Mesendoderm (in vitro differentiated cells): ENCODE data around the gene MFF.

Source experiments
- DNase-seq: peaks from one replicate; pipeline ENCODE4 v3.0.0; 2013
- H2AK5ac ChIP-seq: 2 replicates; pipeline ENCODE4 v1.6.1; 2013; ENCODE audit warnings: low read length, inconsistent platforms
- H2BK120ac ChIP-seq: 2 replicates; pipeline ENCODE4 v1.6.1; 2013; ENCODE audit warnings: low read depth, mild to moderate bottlenecking, low read length, moderate library complexity, mixed read lengths
- H2BK15ac ChIP-seq: replicated peaks from 2 replicates; pipeline ENCODE4 v1.6.1; 2013; ENCODE audit warnings: low read depth, mild to moderate bottlenecking, moderate library complexity
- H2BK5ac ChIP-seq: 2 replicates; pipeline ENCODE4 v1.6.1; 2013; ENCODE audit warnings: low read length, inconsistent platforms
- H3K18ac ChIP-seq: 2 replicates; pipeline ENCODE4 v1.6.1; 2013; ENCODE audit warnings: mild to moderate bottlenecking, low read length, mixed read lengths
- H3K23ac ChIP-seq: one replicate; pipeline ENCODE4 v1.6.1; 2013; ENCODE audit warnings: low read length
- H3K27ac ChIP-seq: 2 replicates; pipeline ENCODE4 v1.5.1; 2013; ENCODE audit warnings: low read depth, mild to moderate bottlenecking, inconsistent platforms, low read length, moderate library complexity
- H3K27me3 ChIP-seq: 2 replicates; pipeline ENCODE4 v1.6.1; 2013; ENCODE audit warnings: low read length, control low read depth, mild to moderate bottlenecking, inconsistent platforms; ENCODE audit not compliant: insufficient read depth, poor library complexity
- H3K36me3 ChIP-seq: 2 replicates; pipeline ENCODE4 v1.6.1; 2013; ENCODE audit warnings: low read length, inconsistent platforms; ENCODE audit not compliant: control insufficient read depth, insufficient read depth
- H3K4ac ChIP-seq: one replicate; pipeline ENCODE4 v1.6.1; 2013; ENCODE audit warnings: low read depth, mild to moderate bottlenecking, low read length, moderate library complexity
- H3K4me1 ChIP-seq: 2 replicates; pipeline ENCODE4 v1.6.1; 2013; ENCODE audit warnings: low read depth, low read length, inconsistent platforms; ENCODE audit not compliant: control insufficient read depth
- H3K4me2 ChIP-seq: 2 replicates; pipeline ENCODE4 v1.6.1; 2013; ENCODE audit warnings: low read length
- H3K4me3 ChIP-seq: 2 replicates; pipeline ENCODE4 v1.5.1; 2013; ENCODE audit warnings: mild to moderate bottlenecking, low read length
- H3K56ac ChIP-seq: one replicate; pipeline ENCODE4 v1.6.1; 2013; ENCODE audit warnings: low read length
- H3K79me1 ChIP-seq: 2 replicates; pipeline ENCODE4 v1.6.1; 2013; ENCODE audit warnings: low read length, inconsistent platforms
- H3K79me2 ChIP-seq: 2 replicates; pipeline ENCODE4 v1.6.1; 2013; ENCODE audit warnings: mild to moderate bottlenecking, low read length; ENCODE audit not compliant: control insufficient read depth, insufficient read depth
- H3K9ac ChIP-seq: 2 replicates; pipeline ENCODE4 v1.6.1; 2013; ENCODE audit warnings: low read length, inconsistent platforms
- H4K5ac ChIP-seq: one replicate; pipeline ENCODE4 v1.6.1; 2013; ENCODE audit warnings: low read length
- H4K8ac ChIP-seq: one replicate; pipeline ENCODE4 v1.6.1; 2013; ENCODE audit warnings: low read depth, mild to moderate bottlenecking, control low read depth, low read length, moderate library complexity
- WGBS: extraction: QIAGEN DNeasy Blood & Tissue Kit; methylation state at CpG from one replicate; pipeline ENCODE4 v1.1.7; 2013; ENCODE audit warnings: low lambda C conversion rate, missing lambda C conversion rate; ENCODE audit not compliant: insufficient coverage; ENCODE audit errors: extremely low coverage; 5-methylcytosine and 5-hydroxymethylcytosine counted together

Gene MFF

GRCh38 chr2:227406177-227407031, 81.4 kb downstream of the MFF start:
- peak overlapping the region; percentile 83 for H2BK120ac ChIP-seq
- H3K23ac ChIP-seq: no peak overlapping the region
- H3K18ac ChIP-seq: peak overlapping the region; percentile 15
- no peak overlapping the region for H3K4ac ChIP-seq
- H4K5ac ChIP-seq: no peak overlapping the region
- no peak overlapping the region for H3K9ac ChIP-seq
- no peaks in the 10 kb centered on the region for H3K36me3 ChIP-seq
- no peaks in the 10 kb centered on the region for H3K79me2 ChIP-seq
- H3K4me3 ChIP-seq: no peak overlapping the region
- no CpG with 5 or more reads among the region's 7 CpGs for WGBS
- no peak overlapping the region for H3K27ac ChIP-seq
- H3K4me2 ChIP-seq: no peak overlapping the region
- DNase-seq: peak; percentile 98
- H2AK5ac ChIP-seq: no peak overlapping the region
- H3K79me1 ChIP-seq: no peaks in the 10 kb centered on the region
- H2BK5ac ChIP-seq: no peak overlapping the region
- no peaks in the 10 kb centered on the region for H3K27me3 ChIP-seq
- H2BK15ac ChIP-seq: peak overlapping the region; percentile 38
- H3K4me1 ChIP-seq: no peaks in the 10 kb centered on the region
- H4K8ac ChIP-seq: no peak overlapping the region
- peak overlapping the region; percentile 25 for H3K56ac ChIP-seq
